Measurements from ENCODE around the gene RPS23.
A peak's percentile ranks its signal among the peaks of the same experiment; 100 is the strongest.
"Not testable (repeated sequence)": the region's sequence is repeated elsewhere in the genome, so short reads cannot be mapped to it uniquely, and the experiment has no call there.

RPS23 gene

DNA sequence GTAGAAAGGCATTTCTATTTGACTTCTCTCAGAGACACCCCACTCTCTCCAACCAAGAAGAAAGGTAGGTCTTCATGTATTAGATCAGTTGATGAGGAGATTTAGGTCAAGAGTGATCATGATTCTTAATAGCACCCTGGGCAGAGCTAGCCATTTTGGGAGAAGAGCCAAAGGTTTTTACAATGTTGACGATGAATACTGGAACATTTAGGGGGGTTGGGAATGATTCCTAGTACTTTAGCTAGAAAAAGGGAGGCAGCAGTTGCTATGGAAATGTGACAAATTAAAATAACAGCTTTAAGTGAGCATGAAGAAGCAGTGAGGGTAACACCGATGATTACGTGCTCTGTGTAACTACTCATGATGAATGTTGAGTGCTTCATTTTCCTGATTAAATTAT is 9.5 kb upstream of the RPS23 start:
- no peak for FAIRE-seq

DNA sequence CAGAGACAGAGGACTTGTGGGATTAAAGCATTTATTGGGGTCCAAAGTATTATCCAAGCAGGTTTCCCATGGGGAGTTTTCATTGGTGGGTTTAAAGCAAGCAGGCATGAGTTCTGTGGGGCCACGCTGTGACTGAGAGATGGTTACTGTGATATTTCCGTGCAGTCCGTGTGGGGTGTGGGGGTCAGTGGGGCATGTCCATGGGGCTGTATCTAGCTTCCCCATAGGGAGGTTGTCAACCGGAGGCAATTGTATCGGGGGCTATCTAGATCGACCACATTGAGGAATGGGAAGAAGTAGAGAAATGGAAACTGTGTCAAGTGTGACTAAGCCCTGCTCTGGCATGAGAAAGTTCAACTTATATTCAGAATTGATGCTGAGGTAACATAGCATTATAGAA is 7.1 kb upstream of the RPS23 start:
- FAIRE-seq = no peak

DNA sequence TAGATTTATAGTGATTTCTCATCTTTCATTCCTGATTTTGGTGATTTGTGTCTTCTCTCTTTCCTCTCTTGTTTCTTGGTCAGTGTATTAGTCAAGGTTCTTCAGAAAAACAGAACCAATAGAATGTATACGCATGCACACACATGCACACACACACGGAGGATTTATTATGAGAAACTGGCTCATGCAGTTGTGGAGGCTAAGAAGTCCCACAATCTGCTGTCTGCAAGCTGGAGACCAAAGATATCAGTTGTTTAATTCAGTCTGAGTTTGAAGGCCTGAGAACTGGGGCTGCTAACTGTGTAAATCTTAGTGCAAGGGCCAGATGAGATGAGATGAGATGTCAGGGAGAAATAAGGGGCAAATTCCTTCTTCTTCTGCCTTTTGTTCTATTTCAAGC is 5.7 kb upstream of the RPS23 start:
- no peak for FAIRE-seq

DNA sequence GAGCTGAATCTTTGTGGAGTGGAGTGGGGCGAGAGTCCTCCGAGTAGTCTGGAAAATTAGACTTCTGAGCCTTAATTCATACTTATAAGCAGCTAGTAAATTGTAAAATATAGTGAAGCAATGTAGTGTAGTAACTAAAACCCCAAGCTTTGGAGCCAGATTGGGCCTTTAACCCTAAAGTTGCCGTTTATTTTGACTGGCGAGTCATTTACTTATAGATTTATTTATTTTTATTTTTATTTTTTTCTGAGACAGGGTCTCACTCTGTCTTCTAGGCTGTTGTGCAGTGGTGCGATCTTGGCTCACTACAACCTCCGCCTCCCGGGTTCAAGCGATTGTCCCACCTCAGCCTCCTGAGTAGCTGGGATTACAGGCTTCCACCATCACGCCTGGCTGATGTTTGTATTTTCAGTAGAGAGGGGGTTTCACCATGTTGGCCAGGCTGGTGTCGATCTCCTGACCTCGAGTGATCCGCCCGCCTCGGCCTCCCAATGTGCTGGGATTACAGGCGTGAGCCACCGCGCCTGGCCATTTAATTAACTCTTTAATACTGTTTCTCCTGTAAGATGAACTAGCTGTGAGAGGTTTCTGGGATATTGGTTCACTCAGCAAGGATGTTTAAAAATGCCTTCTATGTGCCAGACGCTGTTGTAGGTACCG is 687 bp upstream of the RPS23 start:
- FAIRE-seq = no peak

DNA sequence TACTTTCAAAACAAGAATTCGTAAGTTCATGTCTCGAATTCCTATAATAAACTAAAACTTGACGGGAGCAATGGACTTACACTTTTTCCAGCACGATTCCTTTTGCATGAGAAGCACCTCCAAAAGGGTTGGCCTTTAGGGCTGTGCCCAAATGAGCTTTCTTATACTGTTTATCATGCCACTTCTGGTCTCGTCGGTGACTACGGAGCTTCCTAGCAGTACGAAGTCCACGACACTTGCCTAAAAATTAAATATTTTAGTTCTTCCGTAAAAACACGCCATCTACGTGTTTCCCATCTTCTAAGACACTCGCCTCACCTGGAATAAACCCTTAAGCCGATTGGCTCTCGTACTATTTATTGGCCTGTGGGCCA is 554 bp downstream of the RPS23 start:
- no peak for FAIRE-seq

DNA sequence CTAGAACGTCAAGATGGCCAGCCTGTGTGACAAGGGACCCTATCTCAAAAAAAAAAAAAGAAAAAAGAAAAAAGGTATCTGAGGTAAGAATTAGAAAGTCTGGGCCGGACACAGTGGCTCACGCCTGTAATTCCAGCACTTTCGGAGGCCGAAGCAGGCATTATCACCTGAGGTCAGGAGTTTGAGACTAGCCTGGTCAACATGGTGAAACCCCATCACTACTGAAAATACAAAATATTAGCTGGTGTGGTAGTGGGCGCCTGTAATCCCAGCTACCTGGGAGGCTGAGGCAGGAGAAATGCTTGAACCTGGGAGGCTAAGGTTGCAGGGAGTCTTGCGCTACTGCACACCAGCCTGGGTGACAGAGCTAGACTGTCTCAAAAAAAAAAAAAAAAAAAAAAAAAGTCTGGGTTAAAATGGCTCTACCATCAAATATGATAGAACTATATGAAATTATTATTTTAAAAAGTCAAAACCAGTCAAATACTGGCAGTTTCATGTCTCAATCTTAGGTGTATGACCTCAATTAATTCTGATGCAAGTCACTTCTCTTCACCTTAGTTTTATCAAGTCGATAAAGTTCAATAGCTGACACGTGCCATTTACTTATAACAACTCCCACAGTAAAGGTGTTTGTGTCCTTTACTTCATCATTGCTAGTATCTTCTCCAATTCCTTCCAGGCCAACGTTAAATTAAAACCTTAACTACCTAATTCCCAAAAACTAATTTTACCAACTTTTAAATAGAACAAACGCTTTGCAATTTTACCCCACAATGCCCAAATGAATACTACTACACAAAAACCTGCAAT is 1.1 kb downstream of the RPS23 start:
- FAIRE-seq = no peak

DNA sequence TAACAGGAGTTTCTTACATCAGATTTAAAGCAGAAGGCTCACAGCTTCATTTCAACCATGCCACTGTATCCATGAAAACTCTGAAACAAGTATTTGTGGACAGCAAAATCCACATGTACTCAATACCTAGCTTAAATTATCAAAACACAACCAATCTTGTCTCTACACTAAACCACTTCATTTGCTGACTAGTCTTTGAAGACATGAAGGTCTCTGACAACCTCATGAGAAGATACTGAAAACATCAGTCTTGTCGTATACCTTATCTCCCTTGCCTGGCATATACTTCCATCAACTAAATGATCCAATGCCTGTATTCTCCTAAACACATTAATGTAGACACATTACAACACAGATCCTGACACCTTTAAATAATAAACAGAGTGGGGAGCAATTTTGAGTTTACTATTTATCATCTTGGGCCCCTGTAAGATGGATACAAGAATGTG is 2.9 kb downstream of the RPS23 start:
- FAIRE-seq = no peak

DNA sequence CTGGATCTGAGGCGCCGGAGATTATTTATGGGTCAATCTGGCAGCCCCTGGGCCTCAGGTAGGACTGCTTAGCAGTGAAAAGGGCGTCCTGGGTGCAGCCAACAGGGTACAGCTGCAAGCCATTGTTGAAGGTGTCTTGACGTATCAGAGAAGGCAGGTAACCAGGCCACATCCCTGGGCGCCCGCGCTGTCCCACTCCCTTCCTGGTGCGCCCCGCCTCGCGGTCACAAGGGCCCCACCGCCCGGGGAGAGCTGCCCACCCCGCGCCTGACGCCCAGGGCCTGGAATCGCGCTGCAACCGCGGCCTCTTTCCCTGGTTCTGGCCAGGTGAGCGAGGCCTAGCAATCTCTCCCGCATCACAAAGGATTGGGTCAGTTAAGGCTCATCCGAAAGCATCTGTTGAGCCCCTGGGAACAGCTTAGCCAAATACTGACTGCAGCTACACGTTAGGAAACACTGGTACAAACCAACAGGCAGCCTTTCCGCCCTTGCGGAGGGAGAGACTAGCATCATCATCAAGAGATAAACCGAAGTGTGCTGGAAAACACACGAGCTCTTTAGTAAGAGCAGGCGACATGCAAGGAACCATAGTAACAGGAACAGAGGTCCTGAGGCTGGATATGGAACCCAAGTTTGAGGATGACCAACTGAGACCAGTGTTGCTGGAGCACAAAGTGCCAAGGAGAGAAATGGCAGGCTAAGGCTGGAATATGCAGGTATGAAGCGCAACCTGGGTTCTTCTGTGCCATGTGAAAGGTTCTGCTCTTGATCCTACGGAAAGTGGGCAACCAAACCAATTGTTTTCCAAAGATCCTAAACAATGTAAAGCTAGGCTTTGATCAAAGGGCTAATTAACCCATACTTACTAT is 3.6 kb downstream of the RPS23 start:
- no peak for FAIRE-seq

DNA sequence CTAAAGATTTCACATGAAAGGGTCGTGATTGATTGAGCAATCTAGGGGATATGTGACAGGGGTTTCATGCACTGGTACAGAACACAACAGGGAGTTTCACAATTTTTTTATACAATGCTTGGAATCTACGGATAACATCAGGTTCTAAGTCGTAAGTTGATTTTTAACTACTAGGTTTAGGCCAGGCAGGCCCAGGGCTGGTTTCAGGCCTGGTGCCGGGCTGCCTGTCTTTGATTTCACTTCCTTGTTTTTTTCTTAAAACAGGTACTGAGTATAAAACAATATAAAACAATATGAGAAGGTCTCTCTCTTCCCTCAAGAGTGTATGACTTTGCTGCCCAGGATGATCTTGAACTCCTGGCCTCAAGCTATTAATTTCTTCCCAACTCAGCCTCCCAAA is 4.7 kb downstream of the RPS23 start:
- FAIRE-seq = not testable (repeated sequence)

DNA sequence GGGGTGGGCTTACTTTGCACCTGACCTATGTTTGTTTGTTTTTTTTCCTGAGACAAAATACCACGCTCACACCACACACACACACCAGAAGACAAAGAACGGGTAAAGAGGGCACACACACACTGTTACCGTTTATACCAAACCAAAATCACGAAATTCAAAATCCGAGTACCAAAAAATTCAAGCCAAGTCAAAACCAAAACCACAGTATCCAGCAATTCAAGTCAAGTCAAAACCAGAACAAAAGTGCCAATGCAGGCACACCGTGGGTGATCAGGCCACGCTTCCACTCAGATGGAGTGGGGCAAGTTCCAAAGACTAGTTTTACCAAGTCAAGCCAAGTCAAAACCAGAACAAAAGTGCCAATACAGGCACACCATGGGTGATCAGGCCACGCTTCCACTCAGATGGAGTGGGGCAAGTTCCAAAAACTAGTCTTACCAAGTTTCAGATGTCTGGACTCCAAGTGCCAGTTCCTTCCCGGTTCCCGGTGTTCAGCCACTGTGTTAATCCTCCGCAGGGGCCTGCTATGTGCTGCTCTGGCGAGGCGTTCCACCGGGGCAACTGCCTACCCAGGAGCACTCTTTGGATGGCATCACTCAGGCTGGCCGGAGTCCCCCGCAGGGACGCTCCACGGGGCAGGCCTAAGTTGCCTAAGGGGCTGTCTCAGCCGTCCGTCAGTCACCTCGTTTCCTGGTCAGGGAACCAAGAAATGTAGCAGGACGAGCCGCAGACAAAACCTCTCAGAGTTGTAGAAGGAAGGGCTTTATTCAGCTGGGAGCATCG is 5.4 kb downstream of the RPS23 start:
- not testable (repeated sequence) for FAIRE-seq

DNA sequence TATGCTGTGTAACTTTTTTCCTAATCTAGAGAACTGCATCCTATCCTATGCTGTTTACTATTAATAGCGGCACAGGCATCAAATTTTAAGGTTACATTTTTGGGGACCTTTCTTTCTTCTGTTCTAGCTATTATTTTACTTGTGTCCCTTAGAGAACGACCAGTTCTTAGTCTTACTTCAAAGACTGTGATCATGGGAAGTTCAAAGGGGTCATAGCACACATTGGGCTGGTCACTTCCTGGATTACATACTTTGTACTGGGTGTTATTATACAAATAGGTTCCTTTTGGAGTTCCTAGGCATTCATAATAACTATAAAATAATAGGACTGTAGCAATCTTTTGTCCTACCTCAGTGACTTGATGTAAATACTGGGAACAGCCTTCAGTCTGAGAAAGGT is 8.8 kb downstream of the RPS23 start:
- not testable (repeated sequence) for FAIRE-seq

DNA sequence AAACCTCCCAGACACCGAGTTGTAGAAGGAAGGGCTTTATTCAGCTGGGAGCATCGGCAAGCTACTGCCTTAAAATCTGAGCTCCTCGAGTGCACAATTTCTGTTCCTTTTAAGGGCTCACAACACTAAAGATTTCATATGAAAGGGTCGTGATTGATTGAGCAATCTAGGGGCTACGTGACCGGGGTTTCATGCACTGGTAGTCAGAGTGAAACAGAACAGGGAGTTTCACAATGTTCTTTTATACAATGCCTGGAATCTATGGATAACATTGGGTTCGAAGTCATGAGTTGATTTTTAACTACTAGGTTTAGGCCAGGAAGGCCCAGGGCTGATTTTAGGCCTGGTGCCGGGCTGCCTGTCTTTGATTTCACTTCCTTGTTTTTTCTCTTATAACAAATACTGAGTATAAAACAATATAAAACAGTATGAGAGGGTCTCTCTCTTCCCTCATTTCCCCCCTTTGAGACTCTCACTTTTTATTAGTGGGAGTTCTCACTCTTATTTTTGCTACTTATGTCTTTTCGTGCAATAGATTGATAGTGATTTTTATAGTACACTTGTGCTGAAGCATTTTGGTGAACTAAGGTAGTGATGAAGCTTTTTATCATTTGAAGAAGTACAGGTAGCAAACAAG is 10.7 kb downstream of the RPS23 start:
- not testable (repeated sequence) for FAIRE-seq

DNA sequence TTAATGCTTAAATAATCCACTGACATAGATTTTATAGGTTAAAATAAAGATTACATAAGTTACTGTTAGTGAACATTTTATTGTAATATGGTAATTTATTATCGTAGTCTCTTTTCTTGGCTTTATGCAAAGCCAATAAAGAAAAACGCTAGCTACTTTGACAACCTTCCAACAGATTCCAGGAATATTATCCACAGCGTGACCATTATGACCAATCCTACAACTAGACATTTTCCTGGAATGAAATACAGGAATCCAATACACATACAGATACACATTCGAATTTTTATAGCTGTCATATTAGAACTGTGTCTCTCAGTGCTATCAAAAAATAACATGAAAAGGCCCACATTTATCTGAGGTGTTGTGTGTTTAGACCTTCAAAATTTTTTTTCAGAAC is 13.1 kb downstream of the RPS23 start:
- FAIRE-seq = no peak

DNA sequence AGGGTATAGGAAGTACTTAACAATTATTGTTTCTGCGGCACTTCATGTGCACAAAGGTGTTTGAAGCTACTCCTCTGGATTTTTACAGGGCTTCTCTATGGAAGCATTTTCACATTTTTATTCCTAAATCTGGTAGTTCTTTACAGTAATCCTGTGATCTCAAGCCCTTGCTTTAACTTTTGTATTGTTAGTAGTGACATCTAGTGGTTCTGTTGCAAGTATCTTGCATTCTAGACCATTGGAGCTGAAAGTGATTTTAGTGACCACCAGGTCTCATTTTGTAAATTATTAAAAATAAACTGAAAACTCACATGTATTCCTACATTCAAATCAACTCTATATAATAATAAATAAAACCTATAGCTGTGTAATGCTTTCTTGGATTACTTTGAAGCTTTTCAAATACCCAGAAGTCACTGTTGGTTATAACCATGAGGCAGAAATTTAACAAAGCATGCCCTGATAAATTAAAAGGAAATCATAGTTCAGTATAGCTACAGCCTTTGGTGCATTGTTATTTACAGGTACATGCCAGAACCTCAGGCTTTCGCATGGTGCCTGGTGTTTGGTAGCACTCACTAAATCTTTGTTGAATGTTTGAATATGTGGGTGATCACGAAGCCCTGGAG is 18.9 kb downstream of the RPS23 start:
- peak; percentile 87 for FAIRE-seq

DNA sequence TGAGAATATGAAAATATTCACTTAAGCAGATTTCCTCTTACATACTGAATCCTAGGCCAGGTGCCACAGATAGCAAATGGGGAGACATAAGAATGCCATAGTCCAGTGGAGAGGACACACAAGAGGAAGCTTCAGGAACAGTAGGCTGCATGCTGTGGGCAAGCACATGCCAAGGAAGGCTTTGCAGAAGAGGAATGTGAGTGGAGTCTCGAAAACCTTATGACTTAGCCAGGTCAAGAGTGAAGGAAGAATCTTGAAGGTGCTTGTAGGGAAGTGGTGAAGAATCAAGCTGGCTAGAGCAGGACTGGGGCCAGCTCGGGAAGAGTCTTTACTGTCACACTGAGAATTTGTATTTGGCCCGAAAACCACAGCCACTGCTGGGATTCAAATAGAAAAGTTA is 20.4 kb downstream of the RPS23 start:
- FAIRE-seq = no peak

DNA sequence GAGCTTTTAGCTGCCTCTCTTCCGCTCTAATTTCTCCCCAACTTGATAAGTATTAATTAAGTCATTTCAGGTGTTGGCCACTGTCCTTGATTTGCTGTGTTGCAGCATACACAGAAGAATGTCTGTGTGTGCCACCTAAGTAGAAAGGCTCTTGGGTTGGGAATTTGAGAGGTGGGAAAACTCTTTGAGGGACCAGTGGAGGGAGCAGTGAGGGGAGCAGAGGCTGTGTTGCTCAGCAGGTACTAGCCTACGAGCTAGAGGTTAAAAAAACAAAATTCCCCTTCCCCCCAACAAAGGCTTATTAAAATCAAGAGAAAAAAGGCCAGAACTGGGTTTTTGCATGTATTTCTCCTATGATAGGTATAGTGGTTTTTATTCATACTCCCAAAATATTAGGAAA is 20.9 kb downstream of the RPS23 start:
- no peak for FAIRE-seq

DNA sequence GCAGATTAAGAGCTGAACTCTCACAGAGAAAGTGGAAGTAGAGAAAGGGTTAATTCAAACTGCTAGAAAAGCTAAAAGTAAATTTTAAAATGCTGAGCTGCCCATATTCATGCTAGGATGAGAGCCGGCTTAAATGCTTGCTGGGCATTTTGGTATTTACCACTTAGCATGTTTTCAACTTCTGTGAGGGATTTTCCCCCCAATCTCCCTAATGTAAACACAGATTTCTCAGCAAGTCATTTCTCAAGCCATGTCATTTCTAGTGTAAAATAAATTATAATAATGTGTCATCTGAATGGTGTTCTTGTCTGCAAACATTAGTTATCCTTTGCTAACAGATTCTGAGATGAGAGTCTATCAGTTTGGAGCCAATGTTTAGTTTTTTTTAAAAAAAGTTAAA is 22.3 kb downstream of the RPS23 start:
- FAIRE-seq = no peak

DNA sequence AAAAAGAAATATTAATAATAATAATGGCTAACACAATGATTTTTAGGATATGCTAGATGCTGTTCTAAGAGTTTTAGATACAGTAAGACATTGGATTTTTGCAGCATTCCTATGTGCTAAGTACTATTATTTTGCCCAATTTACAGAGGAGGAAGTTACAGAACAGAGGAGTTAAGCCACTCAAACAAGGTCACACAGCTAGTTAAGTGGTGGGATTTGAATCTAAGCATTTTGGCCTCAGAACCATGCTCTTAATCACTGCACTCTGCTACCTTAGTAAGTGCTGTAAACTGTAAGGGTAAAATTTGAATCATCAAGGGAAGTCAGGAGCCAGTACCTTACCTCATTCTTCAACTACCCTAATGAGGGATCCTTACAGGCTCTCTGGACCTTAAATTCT is 25.4 kb downstream of the RPS23 start:
- no peak for FAIRE-seq

DNA sequence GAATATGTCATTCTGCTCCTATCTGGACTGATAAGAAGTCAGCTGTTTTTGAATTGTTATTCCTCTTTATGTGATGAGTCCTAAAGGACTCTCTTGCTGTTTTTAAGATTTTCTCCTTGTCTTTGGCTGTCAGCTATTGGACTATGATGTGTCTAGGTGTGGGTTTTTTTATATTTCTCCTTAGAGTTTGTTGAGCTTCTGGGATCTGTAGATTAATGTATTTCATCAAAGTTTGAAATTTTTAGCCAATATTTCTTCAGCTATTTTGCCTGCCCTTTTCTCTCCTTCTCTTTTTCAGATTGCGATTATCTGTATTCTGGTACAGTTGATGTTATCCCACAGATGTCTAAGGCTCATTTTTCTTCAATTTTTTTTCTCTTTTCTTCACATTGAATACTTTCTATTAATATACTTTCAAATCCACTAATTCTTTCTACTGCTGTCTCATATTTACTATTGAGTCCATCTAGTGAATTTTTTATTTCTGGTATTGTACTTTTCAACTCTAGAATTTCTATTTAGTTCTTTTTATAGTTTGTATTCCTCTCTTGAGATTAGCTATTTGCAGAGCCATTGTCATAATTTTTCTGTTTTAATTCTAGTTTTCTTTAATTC is 31.1 kb downstream of the RPS23 start:
- no peak for FAIRE-seq

DNA sequence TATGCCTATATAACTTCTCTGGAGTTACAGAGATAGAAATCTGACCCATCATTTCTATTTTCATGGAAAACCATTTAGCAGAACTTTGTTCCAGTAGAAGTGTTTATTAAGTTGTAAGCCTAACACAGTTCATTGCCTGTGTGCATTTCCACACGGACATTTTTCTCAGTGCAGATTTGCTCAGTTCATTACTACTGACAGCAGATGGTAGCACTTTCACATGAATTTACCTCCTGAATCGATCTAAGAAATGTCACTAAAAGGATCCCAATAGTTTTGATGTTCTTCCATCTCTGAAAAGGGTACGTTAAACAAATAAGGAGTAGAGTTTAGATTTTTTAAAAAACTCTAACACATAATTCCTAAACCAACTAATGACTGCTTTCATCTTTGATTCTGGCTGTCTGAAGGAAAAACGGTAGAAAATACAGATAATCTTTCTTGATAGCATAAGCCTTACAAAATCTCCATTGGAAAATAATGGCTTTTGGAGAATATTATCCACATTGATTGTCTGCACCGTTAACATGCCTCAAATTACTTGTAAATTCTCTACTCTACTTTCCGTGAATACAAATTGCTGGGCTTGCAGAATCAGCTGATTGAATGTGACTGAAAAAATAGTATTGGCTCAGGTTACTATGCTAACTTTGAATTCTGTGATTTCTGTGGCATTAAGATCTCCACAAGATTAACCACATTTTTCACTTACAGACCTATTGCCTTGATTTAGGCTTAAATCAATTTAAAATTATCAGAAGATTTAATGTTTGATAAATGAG is 33.1 kb downstream of the RPS23 start:
- FAIRE-seq = no peak
